Measurements from ENCODE around the gene PRPH. TPM values are rescaled to one million over a fixed set of nuclear protein-coding genes. Genes with fewer than 3 reads are reported as not detected.

PRPH gene
- total and polyA plus RNA-seq, 9 of the 15 experiments (the other 6 are each of a cell fraction or from before 2014, with no cell fraction given): 0.27 to 1.9 (median 1.3) TPM; not detected in 1

DNA sequence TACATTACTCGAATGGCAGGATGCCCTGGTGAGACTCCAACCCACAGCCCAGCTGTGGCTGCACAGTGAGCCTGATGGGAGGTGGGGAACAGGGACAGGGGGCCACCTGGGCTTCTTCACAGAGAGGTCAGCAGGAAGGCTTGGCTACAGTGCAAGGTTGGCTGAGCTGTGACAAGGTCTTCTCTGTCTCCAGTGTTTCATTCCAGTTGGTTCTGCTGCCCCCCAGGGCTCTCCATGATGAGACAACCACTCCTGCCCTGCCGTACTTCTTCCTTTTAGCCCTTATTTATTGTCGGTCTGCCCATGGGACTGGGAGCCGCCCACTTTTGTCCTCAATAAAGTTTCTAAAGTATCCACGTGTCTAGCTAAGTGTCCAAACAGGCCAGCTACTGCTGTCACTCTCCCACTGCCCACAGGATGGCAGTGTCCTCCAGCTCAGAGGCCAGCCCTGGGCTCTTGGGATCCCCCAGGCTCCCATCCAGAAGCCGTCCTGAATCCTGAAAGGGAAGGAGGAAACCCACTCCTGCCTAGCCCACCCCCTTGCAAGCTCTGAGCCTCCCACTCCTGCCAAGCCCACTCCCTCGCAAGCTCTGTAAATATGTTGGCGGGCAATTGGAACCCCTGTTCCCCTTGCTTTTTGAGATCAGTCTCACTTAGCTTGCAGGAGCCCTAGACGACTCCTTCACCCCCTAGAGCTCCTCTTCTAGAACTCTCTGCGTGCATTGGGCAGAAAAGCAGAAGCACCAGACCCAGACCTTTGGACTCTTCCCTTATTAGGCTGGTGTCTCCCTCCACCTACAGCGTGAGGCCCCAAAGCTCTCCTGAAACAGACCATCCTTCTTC, 36.7 kb downstream of the PRPH start (continued):
- TF ChIP-seq, protein P1, sequence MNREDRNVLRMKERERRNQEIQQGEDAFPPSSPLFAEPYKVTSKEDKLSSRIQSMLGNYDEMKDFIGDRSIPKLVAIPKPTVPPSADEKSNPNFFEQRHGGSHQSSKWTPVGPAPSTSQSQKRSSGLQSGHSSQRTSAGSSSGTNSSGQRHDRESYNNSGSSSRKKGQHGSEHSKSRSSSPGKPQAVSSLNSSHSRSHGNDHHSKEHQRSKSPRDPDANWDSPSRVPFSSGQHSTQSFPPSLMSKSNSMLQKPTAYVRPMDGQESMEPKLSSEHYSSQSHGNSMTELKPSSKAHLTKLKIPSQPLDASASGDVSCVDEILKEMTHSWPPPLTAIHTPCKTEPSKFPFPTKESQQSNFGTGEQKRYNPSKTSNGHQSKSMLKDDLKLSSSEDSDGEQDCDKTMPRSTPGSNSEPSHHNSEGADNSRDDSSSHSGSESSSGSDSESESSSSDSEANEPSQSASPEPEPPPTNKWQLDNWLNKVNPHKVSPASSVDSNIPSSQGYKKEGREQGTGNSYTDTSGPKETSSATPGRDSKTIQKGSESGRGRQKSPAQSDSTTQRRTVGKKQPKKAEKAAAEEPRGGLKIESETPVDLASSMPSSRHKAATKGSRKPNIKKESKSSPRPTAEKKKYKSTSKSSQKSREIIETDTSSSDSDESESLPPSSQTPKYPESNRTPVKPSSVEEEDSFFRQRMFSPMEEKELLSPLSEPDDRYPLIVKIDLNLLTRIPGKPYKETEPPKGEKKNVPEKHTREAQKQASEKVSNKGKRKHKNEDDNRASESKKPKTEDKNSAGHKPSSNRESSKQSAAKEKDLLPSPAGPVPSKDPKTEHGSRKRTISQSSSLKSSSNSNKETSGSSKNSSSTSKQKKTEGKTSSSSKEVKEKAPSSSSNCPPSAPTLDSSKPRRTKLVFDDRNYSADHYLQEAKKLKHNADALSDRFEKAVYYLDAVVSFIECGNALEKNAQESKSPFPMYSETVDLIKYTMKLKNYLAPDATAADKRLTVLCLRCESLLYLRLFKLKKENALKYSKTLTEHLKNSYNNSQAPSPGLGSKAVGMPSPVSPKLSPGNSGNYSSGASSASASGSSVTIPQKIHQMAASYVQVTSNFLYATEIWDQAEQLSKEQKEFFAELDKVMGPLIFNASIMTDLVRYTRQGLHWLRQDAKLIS (CRISPR knock-in tag; IDR thresholded peaks at IDR 0.05): no peak
- TF ChIP-seq, protein P2, sequence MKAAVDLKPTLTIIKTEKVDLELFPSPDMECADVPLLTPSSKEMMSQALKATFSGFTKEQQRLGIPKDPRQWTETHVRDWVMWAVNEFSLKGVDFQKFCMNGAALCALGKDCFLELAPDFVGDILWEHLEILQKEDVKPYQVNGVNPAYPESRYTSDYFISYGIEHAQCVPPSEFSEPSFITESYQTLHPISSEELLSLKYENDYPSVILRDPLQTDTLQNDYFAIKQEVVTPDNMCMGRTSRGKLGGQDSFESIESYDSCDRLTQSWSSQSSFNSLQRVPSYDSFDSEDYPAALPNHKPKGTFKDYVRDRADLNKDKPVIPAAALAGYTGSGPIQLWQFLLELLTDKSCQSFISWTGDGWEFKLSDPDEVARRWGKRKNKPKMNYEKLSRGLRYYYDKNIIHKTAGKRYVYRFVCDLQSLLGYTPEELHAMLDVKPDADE (conservative IDR thresholded peaks at IDR 0.05; ENCODE audit: control insufficient read depth, low read depth, low read length): 0 out of 2 replicates have a peak, but pooled peaks have one; percentile 49
- TF ChIP-seq, protein P3, sequence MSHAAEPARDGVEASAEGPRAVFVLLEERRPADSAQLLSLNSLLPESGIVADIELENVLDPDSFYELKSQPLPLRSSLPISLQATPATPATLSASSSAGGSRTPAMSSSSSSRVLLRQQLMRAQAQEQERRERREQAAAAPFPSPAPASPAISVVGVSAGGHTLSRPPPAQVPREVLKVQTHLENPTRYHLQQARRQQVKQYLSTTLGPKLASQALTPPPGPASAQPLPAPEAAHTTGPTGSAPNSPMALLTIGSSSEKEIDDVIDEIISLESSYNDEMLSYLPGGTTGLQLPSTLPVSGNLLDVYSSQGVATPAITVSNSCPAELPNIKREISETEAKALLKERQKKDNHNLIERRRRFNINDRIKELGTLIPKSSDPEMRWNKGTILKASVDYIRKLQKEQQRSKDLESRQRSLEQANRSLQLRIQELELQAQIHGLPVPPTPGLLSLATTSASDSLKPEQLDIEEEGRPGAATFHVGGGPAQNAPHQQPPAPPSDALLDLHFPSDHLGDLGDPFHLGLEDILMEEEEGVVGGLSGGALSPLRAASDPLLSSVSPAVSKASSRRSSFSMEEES (CRISPR knock-in tag; IDR thresholded peaks at IDR 0.05): no peak

Measured in K562 (cell line).